ENCODE data around the gene PTBP3.

PTBP3 gene

DNA sequence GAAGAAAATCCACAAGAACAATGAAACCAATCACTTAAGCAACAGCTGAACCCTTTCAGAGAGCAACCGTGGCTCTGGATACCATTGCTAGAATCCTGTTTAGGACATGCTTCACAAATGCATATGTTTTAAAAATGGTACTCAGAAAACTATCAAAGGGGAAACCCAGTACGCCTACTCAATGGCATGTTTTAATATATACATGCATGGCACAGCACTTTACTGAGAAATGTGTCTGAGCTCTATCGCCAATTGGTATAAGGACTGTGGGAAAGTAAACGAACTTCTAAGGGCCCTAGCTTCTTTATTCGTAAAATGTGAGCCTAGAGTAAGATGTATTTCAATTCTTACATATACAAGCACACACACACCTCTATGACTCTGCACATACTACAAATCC, 72.3 kb downstream of the PTBP3 start:
- Histone ChIP-seq H3K4me1 (no peaks in the 10 kb centered on the region), H3K9me3 (no peaks in the 10 kb centered on the region), H3K27me3 (no peaks in the 10 kb centered on the region), H3K4me3 (ENCODE audit: low read depth, low read length) (no peak overlapping the region), H3K36me3 (no peaks in the 10 kb centered on the region; the same call in 1 of the 2 replicates)
- TF ChIP-seq, protein P1, sequence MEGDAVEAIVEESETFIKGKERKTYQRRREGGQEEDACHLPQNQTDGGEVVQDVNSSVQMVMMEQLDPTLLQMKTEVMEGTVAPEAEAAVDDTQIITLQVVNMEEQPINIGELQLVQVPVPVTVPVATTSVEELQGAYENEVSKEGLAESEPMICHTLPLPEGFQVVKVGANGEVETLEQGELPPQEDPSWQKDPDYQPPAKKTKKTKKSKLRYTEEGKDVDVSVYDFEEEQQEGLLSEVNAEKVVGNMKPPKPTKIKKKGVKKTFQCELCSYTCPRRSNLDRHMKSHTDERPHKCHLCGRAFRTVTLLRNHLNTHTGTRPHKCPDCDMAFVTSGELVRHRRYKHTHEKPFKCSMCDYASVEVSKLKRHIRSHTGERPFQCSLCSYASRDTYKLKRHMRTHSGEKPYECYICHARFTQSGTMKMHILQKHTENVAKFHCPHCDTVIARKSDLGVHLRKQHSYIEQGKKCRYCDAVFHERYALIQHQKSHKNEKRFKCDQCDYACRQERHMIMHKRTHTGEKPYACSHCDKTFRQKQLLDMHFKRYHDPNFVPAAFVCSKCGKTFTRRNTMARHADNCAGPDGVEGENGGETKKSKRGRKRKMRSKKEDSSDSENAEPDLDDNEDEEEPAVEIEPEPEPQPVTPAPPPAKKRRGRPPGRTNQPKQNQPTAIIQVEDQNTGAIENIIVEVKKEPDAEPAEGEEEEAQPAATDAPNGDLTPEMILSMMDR (IDR thresholded peaks at IDR 0.05; ENCODE audit: low read depth, low read length) = no peak
- DNase-seq = no peak

DNA sequence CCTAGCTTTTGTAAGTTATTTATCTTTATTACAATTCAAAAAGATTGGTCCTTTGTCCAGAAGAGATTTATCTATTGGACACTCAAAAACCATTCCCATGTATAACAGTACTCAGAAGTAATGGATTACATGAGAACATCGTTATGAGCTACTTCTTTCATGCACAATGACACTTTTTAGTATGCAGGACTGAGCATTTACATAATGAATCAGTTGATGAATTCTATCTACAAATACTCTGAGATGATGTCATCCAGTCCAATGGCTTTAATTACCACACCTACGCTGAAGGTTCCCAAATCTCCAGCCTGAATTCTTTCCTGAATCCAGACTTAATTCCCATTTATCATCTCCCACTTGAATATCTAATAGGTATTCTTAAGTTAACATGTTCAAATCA, 75.3 kb downstream of the PTBP3 start:
- no peaks in the 10 kb centered on the region for H3K27me3 ChIP-seq
- no peaks in the 10 kb centered on the region for H3K4me1 ChIP-seq
- DNase-seq = no peak
- TF ChIP-seq, protein P1 (IDR thresholded peaks at IDR 0.05; ENCODE audit: low read depth, low read length) = no peak
- no peak overlapping the region for H3K4me3 ChIP-seq (ENCODE audit: low read depth, low read length)
- no peaks in the 10 kb centered on the region for H3K9me3 ChIP-seq
- H3K36me3 ChIP-seq = no peaks in the 10 kb centered on the region; the same call in 1 of the 2 replicates

- TF ChIP-seq, protein P1 (IDR thresholded peaks at IDR 0.05; ENCODE audit: low read depth, low read length) = no peak
- Histone ChIP-seq H3K4me1 (no peaks in the 10 kb centered on the region; the same call in 1 of the 2 replicates), H3K9me3 (no peaks in the 10 kb centered on the region), H3K27me3 (no peaks in the 10 kb centered on the region), H3K4me3 (ENCODE audit: low read depth, low read length) (no peak overlapping the region), H3K36me3 (no peaks in the 10 kb centered on the region)
- DNase-seq = no peak
These were observed 81.2 kb downstream of the PTBP3 start for GRCh38 chr9:112252194-112252593.

GRCh38 chr9:112249277-112249676, 84.1 kb downstream of the PTBP3 start:
- no peak overlapping the region for H3K4me3 ChIP-seq (ENCODE audit: low read depth, low read length)
- no peaks in the 10 kb centered on the region for H3K36me3 ChIP-seq
- no peaks in the 10 kb centered on the region for H3K27me3 ChIP-seq
- no peaks in the 10 kb centered on the region; the same call in 1 of the 2 replicates for H3K4me1 ChIP-seq
- no peaks in the 10 kb centered on the region for H3K9me3 ChIP-seq
- TF ChIP-seq, protein P1 (IDR thresholded peaks at IDR 0.05; ENCODE audit: low read depth, low read length) = no peak
- no peak for DNase-seq

DNA sequence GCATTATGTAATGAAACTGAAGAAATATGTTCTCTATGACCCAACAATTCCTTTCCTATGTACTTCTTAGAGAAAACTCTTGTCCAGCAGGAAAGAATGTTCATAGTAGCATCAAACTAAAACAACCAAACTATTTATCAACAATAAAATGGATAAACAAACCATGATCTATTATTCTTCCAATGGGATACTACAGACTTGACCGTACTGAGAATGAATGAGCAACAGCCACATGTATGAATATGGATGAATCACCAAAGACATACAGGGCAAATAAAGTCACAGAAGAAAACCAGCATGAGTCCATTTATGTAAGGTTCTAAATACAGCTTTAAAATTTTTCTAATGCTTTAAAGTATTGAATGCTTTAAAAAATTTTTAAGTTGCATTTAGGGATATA, 84.7 kb downstream of the PTBP3 start:
- no peaks in the 10 kb centered on the region; the same call in 1 of the 2 replicates for H3K4me1 ChIP-seq
- TF ChIP-seq, protein P1 (IDR thresholded peaks at IDR 0.05; ENCODE audit: low read depth, low read length) = no peak
- H3K4me3 ChIP-seq (ENCODE audit: low read depth, low read length) = no peak overlapping the region
- no peaks in the 10 kb centered on the region for H3K9me3 ChIP-seq
- DNase-seq = no peak
- no peaks in the 10 kb centered on the region for H3K36me3 ChIP-seq
- no peaks in the 10 kb centered on the region for H3K27me3 ChIP-seq

GRCh38 chr9:112247090-112247489, 86.3 kb downstream of the PTBP3 start:
- no peak overlapping the region for H3K4me3 ChIP-seq (ENCODE audit: low read depth, low read length)
- TF ChIP-seq, protein P1 (IDR thresholded peaks at IDR 0.05; ENCODE audit: low read depth, low read length) = no peak
- no peaks in the 10 kb centered on the region for H3K9me3 ChIP-seq
- no peak for DNase-seq
- H3K4me1 ChIP-seq = no peaks in the 10 kb centered on the region; the same call in 1 of the 2 replicates
- no peaks in the 10 kb centered on the region for H3K27me3 ChIP-seq
- H3K36me3 ChIP-seq = no peaks in the 10 kb centered on the region
